Endothelial cell of umbilical vein (primary cell): Measurements from ENCODE around the gene AGR2. TPM values are rescaled to one million over a fixed set of nuclear protein-coding genes. Genes with fewer than 3 reads are reported as not detected.

Source experiments
- BruUV-seq: library from RNA; stranded (reverse); fragments of 400-500 nt; replicated peaks from 2 replicates; lab custom pipeline; 2021; lab: Mats Ljungman, UMichigan
- CTCF ChIA-PET: fragments of 300-600, 350-600 bp; sonication (Branson Sonifier 250); formaldehyde crosslinking; loops from one replicate; lab custom pipeline; 2021; ENCODE audit warnings: antibody characterized with exemption, inconsistent platforms; lab: Charles Lee
- POLR2A ChIA-PET: fragments of 300-600, 350-600 bp; sonication (Branson Sonifier 250); formaldehyde crosslinking; loops from one replicate; lab custom pipeline; 2021; ENCODE audit warnings: antibody characterized with exemption, inconsistent platforms; lab: Charles Lee
- DNase-seq: peaks from one replicate; pipeline ENCODE4 v3.0.0-alpha.2; 2011; ENCODE audit warnings: low read depth, low spot score
- FAIRE-seq: peaks from 2 replicates; lab custom pipeline; 2011; peaks lifted over from hg19 to GRCh38; lab: Jason Lieb, UNC
- H2AFZ ChIP-seq: 2 replicates; pipeline ENCODE4 v1.6.0; 2012; ENCODE audit warnings: low read depth, low read length, control low read depth, inconsistent platforms
- H3K27ac ChIP-seq: 2 replicates; pipeline ENCODE4 v1.5.1; 2011; ENCODE audit warnings: low read depth, mild to moderate bottlenecking, control low read depth, low read length, moderate library complexity; ENCODE audit not compliant: insufficient read depth
- H3K27me3 ChIP-seq, 2 experiments: 2 replicates each; pipeline versions ENCODE4 v1.6.0 to v1.6.1; 2011; ENCODE audit warnings: low read length in 2 of 2, mixed read lengths in 1 of 2; ENCODE audit not compliant: control insufficient read depth in 2 of 2, insufficient read depth in 2 of 2
- H3K36me3 ChIP-seq, 2 experiments: 2 replicates in 1 of 2; 3 replicates in 1 of 2; pipeline ENCODE4 v1.5.1; 2011; ENCODE audit warnings: low read length in 2 of 2, mild to moderate bottlenecking in 1 of 2, moderate library complexity in 1 of 2; ENCODE audit not compliant: control insufficient read depth in 2 of 2, insufficient read depth in 2 of 2; ENCODE audit errors: extremely low read depth in 1 of 2
- H3K4me1 ChIP-seq: 3 replicates; pipeline ENCODE4 v1.5.1; 2011; ENCODE audit warnings: mild to moderate bottlenecking, low read length; ENCODE audit not compliant: control insufficient read depth, insufficient read depth; ENCODE audit errors: extremely low read depth
- H3K4me2 ChIP-seq: 2 replicates; pipeline ENCODE4 v1.6.1; 2011; ENCODE audit warnings: low read length, control low read depth, mixed read lengths; ENCODE audit not compliant: insufficient read depth
- H3K4me3 ChIP-seq, 3 experiments: fragments of 200-600 bp in 1 of 3; sonication (generic), shearing (Covaris generic) in 1 of 3; replicated peaks in 1 of 3; 2 replicates each; pipeline ENCODE4 v1.5.1; 2011 to 2016; ENCODE audit warnings: control low read depth in 3 of 3, low read length in 3 of 3, mild to moderate bottlenecking in 2 of 3, inconsistent platforms in 1 of 3, low read depth in 1 of 3, moderate library complexity in 1 of 3; ENCODE audit not compliant: insufficient read depth in 1 of 3
- H3K79me2 ChIP-seq: 2 replicates; pipeline ENCODE4 v1.6.0; 2012; ENCODE audit warnings: low read length, inconsistent platforms; ENCODE audit not compliant: control insufficient read depth, insufficient read depth
- H3K9ac ChIP-seq: replicated peaks from 2 replicates; pipeline ENCODE3; 2011; ENCODE audit warnings: low read length, control low read depth; ENCODE audit not compliant: insufficient read depth; ENCODE audit errors: extremely low read depth
- H3K9me1 ChIP-seq: replicated peaks from 3 replicates; pipeline ENCODE4 v1.6.0; 2011; ENCODE audit warnings: mild to moderate bottlenecking, low read length; ENCODE audit not compliant: control insufficient read depth, insufficient read depth; ENCODE audit errors: extremely low read depth
- H3K9me3 ChIP-seq: replicated peaks from 2 replicates; pipeline ENCODE4 v1.5.1; 2012; ENCODE audit warnings: low read length, inconsistent platforms; ENCODE audit not compliant: control insufficient read depth, insufficient read depth
- H4K20me1 ChIP-seq: replicated peaks from 2 replicates; pipeline ENCODE3; 2011; ENCODE audit warnings: mild to moderate bottlenecking, low read length; ENCODE audit not compliant: control insufficient read depth, insufficient read depth; ENCODE audit errors: extremely low read depth
- EZH2 ChIP-seq: IDR thresholded peaks from 2 replicates; pipeline ENCODE4 v1.6.1; 2012; ENCODE audit warnings: borderline replicate concordance, low read depth, mild to moderate bottlenecking, moderate library complexity, low read length, inconsistent platforms; ENCODE audit not compliant: severe bottlenecking
- FOS ChIP-seq: IDR thresholded peaks from 2 replicates; pipeline ENCODE4 v1.6.1; 2011; ENCODE audit warnings: mild to moderate bottlenecking, low read length, moderate library complexity, borderline replicate concordance; ENCODE audit not compliant: insufficient read depth
- GATA2 ChIP-seq: IDR thresholded peaks from 2 replicates; pipeline ENCODE4 v1.7.0; 2011; ENCODE audit warnings: low read depth, mild to moderate bottlenecking, moderate library complexity, mixed read lengths, low read length; ENCODE audit not compliant: insufficient read length, insufficient read depth
- JUN ChIP-seq: IDR thresholded peaks from 2 replicates; pipeline ENCODE4 v1.6.1; 2011; ENCODE audit warnings: borderline replicate concordance, low read depth; ENCODE audit not compliant: insufficient read length, insufficient read depth
- MAX ChIP-seq: IDR thresholded peaks from 2 replicates; pipeline ENCODE4 v1.6.1; 2011; ENCODE audit not compliant: insufficient read depth, insufficient read length
- MYC ChIP-seq: IDR thresholded peaks from one replicate; pipeline ENCODE4 v1.6.1; 2011; ENCODE audit warnings: mild to moderate bottlenecking, low read depth, low read length
- POLR2A ChIP-seq: IDR thresholded peaks from 2 replicates; pipeline ENCODE4 v1.6.1; 2012; ENCODE audit warnings: low read depth, mild to moderate bottlenecking, control low read depth, low read length
- POLR2AphosphoS5 ChIP-seq: IDR thresholded peaks from 2 replicates; pipeline ENCODE4 v1.6.1; 2012; ENCODE audit warnings: low read depth, mild to moderate bottlenecking, control low read depth, low read length, moderate library complexity; ENCODE audit not compliant: insufficient read depth
- dilution Hi-C: fragments of 300-500 bp; cut with MboI; formaldehyde crosslinking; loops from one replicate; pipeline ENCODE4 v1.15.0; 2019; ENCODE audit warnings: low sequenced_read_pairs; ENCODE audit not compliant: extremely low pct_ligation_motif_present
- intact Hi-C: fragments of 100-400 bp; cut with micrococcal nuclease; formaldehyde crosslinking; loops from one replicate; pipeline ENCODE4 v1.10.0; 2022
- polyA plus RNA-seq, 4 experiments: library from polyadenylated mRNA; depleted of rRNA in 3 of 4; stranded (reverse) in 3 of 4; unstranded in 1 of 4; fragments of >200 nt; gene quantifications; 2 replicates each; pipeline versions ENCODE4 v1.2.1 to v1.2.3, GENCODE V29; 2011 to 2012; ENCODE audit warnings: missing spikeins in 1 of 4
- total RNA-seq: library from RNA; stranded (reverse); gene quantifications from 2 replicates; pipeline ENCODE4 v1.2.3, GENCODE V29; 2021
- TF ChIP-seq, protein P1 (sequence below), 2 donors: IDR thresholded peaks; 1 replicate in 1 of 2; 2 replicates in 1 of 2; pipeline ENCODE4 v1.5.1; 2011; ENCODE audit warnings: low read length in 2 of 2, mild to moderate bottlenecking in 2 of 2, moderate library complexity in 2 of 2, control low read depth in 1 of 2, inconsistent platforms in 1 of 2, low read depth in 1 of 2; ENCODE audit not compliant: insufficient read depth in 1 of 2; ENCODE audit errors: extremely low read depth in 1 of 2

Gene AGR2
- total and polyA plus RNA-seq, 2 donors (not counting 3 experiments of a cell fraction or from before 2014, with no cell fraction given), result not detected

- CTCF ChIA-PET, result interaction anchor here (0.6 to 9.1 kb wide), 41 partner anchors 8 to 849 kb away, joined by 3 to 149 read pairs (median 5); partner anchors contain the start of gene AGR3
- H4K20me1 ChIP-seq, result no peaks in the 10 kb centered on the region
- dilution Hi-C loops (no loop called here), intact Hi-C loops (loop anchor here (1.0 to 5.0 kb wide), 3 partner anchors 104 to 496 kb away; partner anchors contain the start of gene AHR)
- DNase-seq (no peak), FAIRE-seq (no peak)
- H3K79me2 ChIP-seq, result no peaks in the 10 kb centered on the region
- no peak overlapping the region for H3K4me2 ChIP-seq
- H3K27me3 ChIP-seq, result peaks cover 2 to 4% of the 10 kb centered on the region in 2 experiments
- no peak overlapping the region for H2AFZ ChIP-seq
- TF ChIP-seq POLR2AphosphoS5, result no peak
- no peak for TF ChIP-seq MYC
- no peak for TF ChIP-seq GATA2
- TF ChIP-seq MAX, result no peak
- no peak for TF ChIP-seq FOS
- TF ChIP-seq, protein P1, sequence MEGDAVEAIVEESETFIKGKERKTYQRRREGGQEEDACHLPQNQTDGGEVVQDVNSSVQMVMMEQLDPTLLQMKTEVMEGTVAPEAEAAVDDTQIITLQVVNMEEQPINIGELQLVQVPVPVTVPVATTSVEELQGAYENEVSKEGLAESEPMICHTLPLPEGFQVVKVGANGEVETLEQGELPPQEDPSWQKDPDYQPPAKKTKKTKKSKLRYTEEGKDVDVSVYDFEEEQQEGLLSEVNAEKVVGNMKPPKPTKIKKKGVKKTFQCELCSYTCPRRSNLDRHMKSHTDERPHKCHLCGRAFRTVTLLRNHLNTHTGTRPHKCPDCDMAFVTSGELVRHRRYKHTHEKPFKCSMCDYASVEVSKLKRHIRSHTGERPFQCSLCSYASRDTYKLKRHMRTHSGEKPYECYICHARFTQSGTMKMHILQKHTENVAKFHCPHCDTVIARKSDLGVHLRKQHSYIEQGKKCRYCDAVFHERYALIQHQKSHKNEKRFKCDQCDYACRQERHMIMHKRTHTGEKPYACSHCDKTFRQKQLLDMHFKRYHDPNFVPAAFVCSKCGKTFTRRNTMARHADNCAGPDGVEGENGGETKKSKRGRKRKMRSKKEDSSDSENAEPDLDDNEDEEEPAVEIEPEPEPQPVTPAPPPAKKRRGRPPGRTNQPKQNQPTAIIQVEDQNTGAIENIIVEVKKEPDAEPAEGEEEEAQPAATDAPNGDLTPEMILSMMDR (IDR thresholded peaks at IDR 0.05; ENCODE audit: extremely low read depth in 1 of 2, insufficient read depth in 1 of 2, low read depth in 1 of 2, low read length in 2 of 2), result no peak
- TF ChIP-seq POLR2A, result no peak
- no peak for TF ChIP-seq EZH2
- no peak for TF ChIP-seq JUN
- H3K9me3 ChIP-seq, result no peaks in the 10 kb centered on the region
- no peaks in the 10 kb centered on the region for H3K4me1 ChIP-seq
- BruUV-seq, result no TSS peak
- no peak overlapping the region for H3K9ac ChIP-seq
- POLR2A ChIA-PET, result no interaction called here
- no peak overlapping the region for H3K4me3 ChIP-seq
- no peaks in the 10 kb centered on the region for H3K36me3 ChIP-seq
- H3K9me1 ChIP-seq, result no peaks in the 10 kb centered on the region
- no peak overlapping the region for H3K27ac ChIP-seq
Measured at GRCh38 chr7:16801579-16801978, 3.2 kb downstream of the AGR2 start.
